NCI-H2227 treated with DMSO at 0.1 percent for 48 hours (cell line): ENCODE measurements around the gene MAPRE2.
"Not testable (repeated sequence)": the region's sequence is repeated elsewhere in the genome, so short reads cannot be mapped to it uniquely, and the experiment has no call there.

Experiments
- DNase-seq: peaks from one replicate; lab custom pipeline; 2025; lab: John Stamatoyannopoulos, UW

MAPRE2 gene

GRCh38 chr18:35122586-35123224 lies 81.5 kb downstream of the MAPRE2 start:
- DNase-seq = peak; percentile 51

- DNase-seq = no peak
These were observed 82.6 kb downstream of the MAPRE2 start for GRCh38 chr18:35123811-35124210.

DNA sequence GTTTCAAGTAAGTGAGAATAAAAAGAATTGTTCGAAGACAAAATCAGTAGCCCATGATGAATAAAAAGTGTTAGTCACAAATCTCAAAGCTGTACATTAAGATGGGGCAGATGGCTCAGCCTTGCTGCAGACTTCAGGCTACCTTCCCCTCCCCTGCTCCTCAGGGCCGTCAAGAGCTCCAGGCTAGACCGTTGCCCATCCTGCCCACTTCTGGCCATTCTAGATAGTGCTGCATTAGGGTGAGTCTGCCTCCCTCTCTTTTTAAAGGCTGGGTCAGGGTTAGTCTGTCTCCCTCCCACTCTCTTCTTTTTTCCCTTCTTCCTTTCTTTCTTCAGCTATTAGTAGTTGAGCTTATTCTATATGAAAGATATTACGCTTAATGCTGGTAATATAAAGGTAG lies 86.0 kb downstream of the MAPRE2 start:
- DNase-seq = no peak

DNA sequence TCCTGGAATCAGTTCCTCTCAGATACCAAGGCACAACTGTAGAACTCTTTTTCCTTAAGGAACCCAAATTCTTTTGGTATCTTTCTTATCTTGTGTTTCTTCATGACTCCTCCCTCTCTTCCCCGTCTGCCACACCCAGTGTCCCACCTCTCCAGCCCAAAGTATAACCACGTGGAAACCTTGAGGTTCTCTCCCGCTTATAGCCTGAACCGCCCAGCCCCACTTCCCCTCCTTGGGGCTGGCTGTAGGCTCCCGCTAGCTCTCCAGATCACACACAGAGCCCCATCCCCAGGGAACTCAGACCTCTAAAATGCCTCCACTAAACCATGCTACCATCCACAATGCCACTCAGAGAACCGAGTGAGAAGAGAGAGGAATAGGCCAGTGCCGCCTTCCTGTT lies 87.5 kb downstream of the MAPRE2 start:
- DNase-seq = no peak

- no peak for DNase-seq
These were observed 89.0 kb downstream of the MAPRE2 start for GRCh38 chr18:35130236-35130635.

GRCh38 chr18:35131387-35132020 lies 90.3 kb downstream of the MAPRE2 start:
- no peak for DNase-seq

DNA sequence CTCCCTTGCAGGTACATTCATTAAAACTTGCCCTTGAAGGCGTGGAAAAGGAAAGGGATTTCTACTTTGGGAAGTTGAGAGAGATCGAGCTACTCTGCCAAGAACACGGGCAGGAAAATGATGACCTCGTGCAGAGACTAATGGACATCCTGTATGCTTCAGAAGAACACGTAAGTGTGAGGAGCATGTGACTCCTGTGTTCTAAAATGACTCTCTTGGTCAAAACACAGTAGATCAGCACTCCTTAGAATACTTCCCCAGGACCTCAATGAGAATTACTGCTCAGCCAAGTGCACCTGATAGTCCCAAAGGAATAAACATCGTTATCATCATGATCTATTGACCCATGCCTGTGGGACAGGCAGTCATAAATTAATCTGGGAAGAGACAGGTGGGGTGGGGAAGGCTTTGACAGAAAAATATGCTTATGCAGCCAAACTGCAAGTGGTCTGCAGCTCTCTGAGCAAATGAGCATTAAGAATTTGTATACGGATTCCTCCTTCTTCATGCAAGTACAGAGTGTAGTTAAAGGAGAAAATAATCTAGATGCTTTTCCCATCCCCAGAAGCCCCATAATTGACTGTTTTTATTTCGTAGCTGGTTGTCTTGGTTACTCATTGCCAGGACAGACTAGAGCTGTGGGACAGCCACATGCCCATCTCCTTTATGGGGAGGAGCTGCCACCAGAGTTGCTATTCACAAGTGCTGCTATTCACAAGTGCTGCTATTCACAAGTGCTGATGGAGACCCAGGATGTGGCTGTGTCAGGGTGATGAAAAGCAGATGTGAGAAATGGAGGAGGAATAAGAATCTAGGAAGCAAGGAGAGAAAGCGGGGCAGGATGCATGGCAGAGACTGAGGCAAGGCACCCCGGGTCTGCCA lies 91.0 kb downstream of the MAPRE2 start:
- DNase-seq = no peak

DNA sequence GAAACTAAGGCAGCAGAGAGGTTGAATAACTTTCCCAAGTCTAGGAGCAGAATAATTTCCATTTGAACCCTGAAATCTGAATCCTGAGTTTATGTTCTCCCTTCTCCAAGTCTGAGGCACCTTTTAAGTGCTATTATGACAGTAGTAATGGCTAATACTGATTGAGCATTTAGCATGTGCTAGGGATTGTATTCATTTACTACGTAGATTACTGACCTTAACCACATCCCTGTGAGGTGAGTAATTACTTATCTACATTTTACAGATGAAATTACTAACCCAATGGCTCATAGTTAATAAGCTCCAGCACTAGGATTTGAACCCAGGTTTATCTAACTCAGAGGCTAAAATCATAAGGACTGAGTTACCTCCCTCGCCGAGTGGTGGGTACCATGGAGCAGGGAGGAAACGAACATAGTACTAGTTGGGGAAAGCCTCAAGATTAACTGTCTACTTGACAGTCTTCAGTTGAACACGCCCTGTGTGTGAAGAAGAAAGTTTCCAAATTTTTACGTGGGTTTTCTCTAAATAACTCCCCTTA lies 93.0 kb downstream of the MAPRE2 start:
- DNase-seq = no peak

DNA sequence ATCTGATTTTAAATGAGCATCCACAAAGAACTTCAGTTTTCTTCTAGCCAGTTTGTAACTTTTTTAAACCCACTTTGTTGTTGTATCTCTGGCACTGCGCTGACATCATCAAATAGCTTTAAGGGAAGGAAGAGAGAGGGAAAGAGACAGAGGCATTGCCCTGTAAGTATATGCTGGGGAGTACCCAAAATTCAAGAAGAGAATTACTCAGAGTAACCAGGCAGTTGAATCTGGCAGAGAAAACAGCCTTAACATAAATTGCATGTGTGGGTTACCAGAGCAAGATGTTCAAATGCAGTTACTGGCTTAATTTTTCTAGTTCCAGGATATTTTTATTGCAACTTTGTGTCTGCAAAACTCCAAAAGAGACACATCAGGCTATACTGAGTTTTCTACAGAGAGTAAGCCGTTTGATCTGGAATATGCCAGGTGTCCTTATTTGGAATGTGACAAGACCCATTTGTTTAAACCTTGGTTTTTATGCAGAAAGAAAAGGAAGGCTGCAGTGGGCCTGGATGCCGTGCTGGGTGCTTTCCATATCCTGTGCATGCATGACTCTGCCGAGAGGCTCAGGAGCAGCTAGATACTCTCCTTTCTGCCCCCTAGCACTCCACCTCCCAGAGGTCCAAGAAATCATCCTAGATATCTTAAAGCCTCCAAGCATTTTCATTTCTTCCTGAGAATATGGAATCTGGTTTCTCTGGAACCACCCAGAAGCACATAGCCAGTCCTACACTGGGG lies 93.7 kb downstream of the MAPRE2 start:
- no peak for DNase-seq

DNA sequence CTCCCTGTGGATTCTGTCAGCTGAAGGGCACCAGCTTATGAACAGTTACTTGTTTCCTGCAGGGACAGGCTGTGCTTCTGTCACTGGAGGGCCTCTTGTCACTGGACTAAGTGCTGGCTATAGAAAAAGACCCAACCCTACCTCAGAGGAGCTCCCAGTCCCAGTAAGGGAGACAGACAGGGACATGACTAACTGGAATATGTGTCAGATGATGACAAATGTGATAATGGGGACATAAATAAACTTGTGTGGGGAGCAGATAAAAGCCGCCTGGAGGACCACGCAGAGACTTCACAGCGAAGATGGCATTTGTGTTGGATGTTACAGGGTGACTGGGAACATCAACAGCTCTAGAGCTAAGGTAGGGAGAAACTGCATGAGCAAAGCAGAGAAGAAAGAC lies 95.0 kb downstream of the MAPRE2 start:
- no peak for DNase-seq

- no peak for DNase-seq
These were observed 95.7 kb downstream of the MAPRE2 start for GRCh38 chr18:35136885-35137284.

DNA sequence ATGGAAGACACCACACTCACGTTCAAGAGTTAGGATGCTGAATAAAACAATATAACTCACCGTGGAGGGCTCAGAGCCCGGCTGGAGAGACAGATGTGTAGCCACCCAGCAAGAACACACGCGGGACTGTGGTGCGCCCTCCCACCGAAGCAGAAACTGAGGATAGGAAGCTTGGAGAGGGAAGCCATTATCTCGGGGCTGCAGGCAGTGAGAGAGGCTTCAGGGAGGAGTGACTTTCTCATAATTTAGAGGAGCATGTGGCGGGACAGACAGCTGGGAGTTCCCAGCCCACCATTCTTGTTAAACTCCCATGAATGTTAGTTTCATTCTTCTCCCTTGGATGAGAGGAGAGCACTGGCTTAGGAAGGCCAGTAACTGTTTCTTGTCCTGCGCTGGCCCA lies 96.4 kb downstream of the MAPRE2 start:
- no peak for DNase-seq

DNA sequence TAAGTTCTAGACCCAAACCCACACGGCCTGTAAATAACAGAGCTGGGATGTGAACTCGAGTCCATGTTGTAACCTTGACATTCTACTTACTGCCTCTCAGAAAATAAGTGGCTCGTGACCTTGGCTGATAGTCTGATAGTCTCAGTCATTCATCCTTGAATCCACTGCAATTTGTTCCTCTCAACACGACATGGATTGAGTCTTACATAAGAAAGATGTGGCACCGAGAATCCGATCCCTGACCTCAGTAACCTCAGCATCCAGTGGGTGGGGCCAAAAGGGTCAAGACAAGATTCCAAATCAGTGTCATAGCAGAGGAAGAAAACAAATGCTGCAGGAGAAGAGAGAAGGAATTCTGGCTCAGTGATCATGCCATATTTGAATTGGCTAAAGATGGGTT lies 97.6 kb downstream of the MAPRE2 start:
- DNase-seq = no peak

GRCh38 chr18:35139517-35139916 lies 98.3 kb downstream of the MAPRE2 start:
- DNase-seq = no peak

- no peak for DNase-seq
These were observed 99.9 kb downstream of the MAPRE2 start for GRCh38 chr18:35141077-35141476.

DNA sequence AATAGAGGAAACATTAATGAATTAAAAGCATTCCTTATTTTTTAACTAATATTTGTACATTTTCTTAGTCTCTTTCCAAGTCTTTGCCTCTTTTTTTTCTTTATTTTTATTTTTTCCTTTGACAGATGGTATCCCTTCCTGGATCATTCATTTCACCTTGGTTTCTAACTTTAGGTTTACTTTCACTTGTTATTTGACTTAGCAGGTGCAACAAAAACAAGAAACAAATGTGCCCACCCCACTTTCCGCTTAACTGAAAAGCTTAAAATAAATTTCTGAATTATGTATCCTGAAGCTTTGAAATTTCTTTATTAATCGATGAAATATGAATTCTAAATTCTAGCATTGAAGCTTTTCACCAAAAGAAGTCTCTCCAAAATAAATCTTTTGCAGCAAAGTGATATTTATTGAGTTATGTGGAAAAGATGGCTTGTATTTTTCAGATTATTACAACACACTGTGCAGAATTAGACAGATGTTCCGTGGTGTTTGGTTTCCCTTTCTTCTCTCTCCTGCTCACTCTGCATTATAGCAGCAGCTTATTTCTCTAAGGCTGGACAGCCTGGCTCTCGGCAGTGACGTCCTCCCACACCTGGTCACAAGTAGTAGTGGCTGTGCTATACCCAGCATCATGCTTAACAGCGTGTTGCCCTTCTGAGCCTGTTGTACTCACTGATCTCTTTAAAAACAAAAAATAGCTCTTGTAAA lies 100.5 kb downstream of the MAPRE2 start:
- no peak for DNase-seq

DNA sequence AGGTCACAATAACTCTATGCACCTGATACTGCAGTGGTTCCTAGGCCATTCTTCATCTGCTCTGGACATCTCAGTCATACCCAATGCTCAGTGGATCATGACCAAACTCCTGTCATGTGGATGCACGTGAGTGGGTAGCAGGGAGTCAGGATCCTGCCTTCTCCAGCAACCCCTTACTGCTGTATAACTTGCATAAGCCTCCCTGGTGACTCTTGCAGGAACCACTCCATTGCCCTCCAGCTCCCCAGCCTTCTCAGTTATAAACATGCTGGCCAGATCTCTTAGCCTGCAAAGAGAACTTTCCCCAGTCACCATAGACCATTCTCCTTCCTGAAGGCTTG lies 101.0 kb downstream of the MAPRE2 start:
- DNase-seq = no peak

DNA sequence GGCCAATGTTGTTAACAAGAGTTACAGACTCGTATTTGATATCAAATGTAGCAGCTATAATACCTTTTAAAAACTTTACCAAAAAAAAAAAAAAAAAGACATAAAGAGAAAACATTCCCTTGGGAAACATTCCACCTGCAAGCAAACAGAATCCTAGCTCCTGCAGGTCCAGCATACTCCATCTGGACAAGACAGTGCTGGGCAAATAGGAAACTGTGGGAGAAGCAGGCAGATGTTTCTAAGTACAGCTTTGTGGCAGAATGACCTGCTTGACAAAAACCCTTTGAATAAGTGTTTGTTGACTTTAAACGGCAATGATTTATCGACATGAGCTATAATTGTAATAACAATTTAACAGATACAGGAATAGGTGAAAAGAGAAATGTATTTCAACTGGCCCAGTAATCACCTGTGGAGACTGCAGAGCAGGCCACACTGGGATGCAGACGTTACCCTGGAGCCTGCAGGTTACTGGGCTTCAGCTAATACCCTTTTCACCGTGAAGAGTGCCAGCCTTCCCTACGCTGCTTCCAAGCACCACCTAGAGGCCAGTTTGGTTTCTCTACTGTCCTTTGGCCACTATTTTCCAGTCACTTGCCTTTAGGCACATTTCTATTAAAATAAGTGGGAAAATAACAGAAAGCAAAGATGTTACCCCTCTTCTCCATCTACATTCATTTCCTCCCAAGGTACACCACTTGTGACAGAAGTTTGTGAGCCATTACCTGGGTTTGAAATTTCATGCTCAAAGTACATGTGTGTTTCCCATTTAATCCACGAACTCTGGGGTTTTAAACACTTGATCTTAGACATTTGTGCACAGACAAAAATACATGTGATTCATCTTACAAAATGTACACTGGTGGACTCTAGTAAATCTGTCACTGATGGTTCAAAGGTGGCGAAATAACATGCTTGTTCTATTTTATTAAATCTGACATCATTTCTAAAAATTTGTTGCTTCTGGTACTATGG lies 102.7 kb downstream of the MAPRE2 start:
- DNase-seq = peak; percentile 85

DNA sequence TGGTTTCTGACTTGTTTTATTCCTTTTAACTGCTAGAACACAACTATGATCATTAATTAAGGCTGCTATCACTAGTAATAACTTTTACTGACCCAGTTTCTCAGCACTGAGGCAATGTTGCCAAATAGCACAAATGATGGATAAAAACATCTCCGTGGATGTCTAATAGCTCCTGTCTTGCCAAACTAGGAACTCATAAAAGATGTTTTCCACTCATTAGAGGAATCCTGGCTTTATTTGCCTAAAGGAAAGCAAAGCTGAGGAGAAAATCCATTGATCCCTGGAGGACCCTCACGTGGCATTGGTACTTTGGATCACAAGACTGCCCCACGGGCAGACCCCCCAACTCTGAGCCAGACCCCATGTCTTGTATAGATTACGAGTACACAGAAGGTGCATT lies 103.5 kb downstream of the MAPRE2 start:
- DNase-seq = no peak

- DNase-seq = not testable (repeated sequence)
These were observed 109.0 kb downstream of the MAPRE2 start for GRCh38 chr18:35150195-35150594.
